ENCODE results near the gene TMEM151A.

DNA sequence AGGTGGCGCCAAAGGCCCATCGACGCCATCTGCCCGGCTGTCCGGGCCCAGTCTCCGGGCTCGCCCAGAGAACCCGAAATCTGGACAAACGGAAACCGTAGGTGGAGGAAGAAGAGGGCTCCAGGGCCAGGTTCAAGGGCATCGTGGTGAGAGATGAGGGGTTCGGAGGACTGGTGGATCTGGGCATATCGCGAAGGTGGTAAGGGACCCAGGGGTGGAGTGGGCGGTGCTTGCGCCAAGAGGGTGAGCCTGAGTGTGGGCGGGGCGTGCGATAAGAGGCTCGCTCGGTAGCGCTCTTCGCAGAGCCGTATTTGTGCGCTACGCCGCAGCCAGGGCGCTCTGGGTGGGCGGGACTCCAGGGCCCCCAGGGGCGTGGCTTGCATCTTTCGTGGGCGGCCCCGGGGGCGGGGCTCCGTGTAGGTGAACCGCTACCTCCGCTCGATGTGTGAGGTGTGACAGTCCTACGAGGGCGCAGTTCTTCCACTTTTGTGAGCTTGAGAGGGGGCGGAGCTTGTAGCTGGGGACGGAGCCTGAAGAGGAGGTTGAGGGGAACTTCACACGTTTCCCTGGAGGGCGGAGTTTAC lies 20.4 kb downstream of the TMEM151A start:
- TF ChIP-seq, protein P1, sequence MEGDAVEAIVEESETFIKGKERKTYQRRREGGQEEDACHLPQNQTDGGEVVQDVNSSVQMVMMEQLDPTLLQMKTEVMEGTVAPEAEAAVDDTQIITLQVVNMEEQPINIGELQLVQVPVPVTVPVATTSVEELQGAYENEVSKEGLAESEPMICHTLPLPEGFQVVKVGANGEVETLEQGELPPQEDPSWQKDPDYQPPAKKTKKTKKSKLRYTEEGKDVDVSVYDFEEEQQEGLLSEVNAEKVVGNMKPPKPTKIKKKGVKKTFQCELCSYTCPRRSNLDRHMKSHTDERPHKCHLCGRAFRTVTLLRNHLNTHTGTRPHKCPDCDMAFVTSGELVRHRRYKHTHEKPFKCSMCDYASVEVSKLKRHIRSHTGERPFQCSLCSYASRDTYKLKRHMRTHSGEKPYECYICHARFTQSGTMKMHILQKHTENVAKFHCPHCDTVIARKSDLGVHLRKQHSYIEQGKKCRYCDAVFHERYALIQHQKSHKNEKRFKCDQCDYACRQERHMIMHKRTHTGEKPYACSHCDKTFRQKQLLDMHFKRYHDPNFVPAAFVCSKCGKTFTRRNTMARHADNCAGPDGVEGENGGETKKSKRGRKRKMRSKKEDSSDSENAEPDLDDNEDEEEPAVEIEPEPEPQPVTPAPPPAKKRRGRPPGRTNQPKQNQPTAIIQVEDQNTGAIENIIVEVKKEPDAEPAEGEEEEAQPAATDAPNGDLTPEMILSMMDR (conservative IDR thresholded peaks at IDR 0.05; ENCODE audit: low read depth, low read length) = peak; percentile 98
- no peak for TF ChIP-seq EZH2 (IDR thresholded peaks at IDR 0.05; ENCODE audit: borderline replicate concordance, low read depth, low read length, poor library complexity, severe bottlenecking)

Data from A673 (cell line).